ACHN (cell line): ENCODE measurements around the gene ITPRIPL2.

Experiments used
- DNase-seq: peaks from one replicate; pipeline ENCODE4 v3.0.0-alpha.2; 2015
- in situ Hi-C: cut with HindIII; loops from 2 replicates; pipeline ENCODE4 v1.10.0; 2017; ENCODE audit warnings: low sequenced_read_pairs, low pct_ligation_motif_present, low pct_unique_long_range_greater_than_20kb

Gene ITPRIPL2

DNA sequence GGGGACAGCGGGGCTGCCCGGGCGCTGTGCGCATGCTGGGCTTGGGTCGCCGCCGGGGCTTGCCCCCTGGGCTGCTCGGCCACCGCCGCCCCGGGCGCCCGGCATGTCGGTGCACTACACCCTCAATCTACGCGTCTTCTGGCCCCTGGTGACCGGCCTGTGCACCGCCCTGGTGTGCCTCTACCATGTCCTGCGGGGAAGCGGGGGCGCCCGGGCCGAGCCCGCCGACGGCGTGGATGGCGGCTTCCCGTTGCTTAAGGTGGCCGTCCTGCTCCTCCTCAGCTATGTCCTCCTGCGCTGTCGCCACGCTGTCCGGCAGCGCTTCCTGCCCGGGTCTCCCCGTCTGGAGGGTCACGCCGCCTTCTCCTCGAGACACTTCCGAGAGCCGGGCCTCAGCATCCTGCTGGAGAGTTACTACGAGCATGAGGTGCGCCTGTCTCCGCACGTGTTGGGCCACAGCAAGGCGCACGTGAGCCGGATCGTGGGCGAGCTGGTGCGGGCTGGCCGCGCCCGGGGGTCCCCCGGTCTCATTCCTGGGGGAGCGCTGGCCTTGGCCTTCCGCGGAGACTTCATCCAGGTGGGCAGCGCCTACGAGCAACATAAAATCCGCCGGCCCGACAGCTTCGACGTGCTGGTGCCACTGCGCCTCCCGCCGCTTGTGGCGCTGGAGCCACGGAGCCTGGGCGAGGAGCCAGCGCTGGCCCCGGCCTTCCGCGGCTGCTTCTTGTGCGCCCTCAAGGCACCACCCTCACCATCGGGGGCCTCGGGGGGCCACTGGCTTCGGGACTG is 789 bp downstream of the ITPRIPL2 start:
- in situ Hi-C loops, result no loop called here
- peak; percentile 55 for DNase-seq

GRCh38 chr16:19115148-19116021 is 1.6 kb downstream of the ITPRIPL2 start:
- in situ Hi-C loops, result no loop called here
- no peak for DNase-seq

- DNase-seq, result no peak
Observed at GRCh38 chr16:19116711-19117449, 3.1 kb downstream of the ITPRIPL2 start.

GRCh38 chr16:19118938-19119431 is 5.2 kb downstream of the ITPRIPL2 start:
- peak; percentile 91 for DNase-seq
- in situ Hi-C loops, result no loop called here

More at GRCh38 chr16:19116711-19117449, 3.1 kb downstream of the ITPRIPL2 start:
- in situ Hi-C loops, result no loop called here

- no peak for DNase-seq
- in situ Hi-C loops, result no loop called here
Observed at GRCh38 chr16:19119564-19119963, 5.8 kb downstream of the ITPRIPL2 start.

DNA sequence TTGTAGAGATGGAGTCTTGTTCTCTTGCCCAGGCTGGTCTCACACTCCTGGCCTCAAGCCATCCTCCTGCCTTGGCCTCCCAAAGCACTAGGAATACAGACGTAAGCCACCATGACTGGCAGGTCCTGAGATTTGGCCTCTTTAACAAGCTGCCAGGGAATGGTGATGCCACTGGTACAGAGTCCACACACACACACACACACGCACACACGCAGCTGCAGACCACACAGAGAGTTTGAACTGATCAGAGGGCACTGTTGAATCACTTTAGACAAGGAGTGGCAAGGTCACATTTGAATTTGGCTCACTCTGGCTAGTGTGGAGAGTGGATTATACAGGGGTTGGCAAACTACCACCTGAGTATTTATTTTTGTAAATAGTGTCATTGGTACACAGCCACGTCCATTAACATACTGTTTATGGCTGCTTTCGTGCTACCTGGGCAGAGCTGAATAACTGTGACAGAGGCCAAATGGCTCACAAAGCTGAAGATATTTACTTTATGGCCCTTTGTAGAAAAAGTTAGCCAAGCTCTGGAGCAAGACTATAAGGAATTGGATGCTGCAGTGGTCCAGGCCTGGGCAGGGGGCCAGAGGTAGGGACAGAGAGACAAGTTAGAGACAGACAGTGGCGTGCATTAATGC is 9.9 kb downstream of the ITPRIPL2 start:
- in situ Hi-C loops, result no loop called here
- no peak for DNase-seq

DNA sequence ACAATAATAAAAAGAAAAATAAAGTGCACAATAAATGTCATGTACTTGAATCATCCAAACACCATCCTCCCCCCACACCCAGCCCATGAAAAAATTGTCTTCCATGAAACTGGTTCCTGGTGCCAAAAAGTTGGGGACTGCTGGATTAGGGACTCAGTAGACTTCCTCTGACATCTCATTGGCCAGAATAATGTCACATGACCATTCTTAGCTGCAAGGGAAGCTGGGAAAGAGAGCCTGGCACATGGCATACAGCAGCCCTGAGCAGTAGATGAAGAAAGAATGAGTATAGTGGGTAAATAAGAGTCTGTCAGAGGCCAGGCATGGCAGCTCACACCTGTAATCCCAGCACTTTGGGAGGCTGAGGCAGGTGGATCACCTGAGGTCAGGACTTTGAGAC is 12.5 kb downstream of the ITPRIPL2 start:
- DNase-seq, result no peak
- in situ Hi-C loops, result no loop called here

- in situ Hi-C loops, result no loop called here
- no peak for DNase-seq
Observed at GRCh38 chr16:19127205-19127604, 13.4 kb downstream of the ITPRIPL2 start.

DNA sequence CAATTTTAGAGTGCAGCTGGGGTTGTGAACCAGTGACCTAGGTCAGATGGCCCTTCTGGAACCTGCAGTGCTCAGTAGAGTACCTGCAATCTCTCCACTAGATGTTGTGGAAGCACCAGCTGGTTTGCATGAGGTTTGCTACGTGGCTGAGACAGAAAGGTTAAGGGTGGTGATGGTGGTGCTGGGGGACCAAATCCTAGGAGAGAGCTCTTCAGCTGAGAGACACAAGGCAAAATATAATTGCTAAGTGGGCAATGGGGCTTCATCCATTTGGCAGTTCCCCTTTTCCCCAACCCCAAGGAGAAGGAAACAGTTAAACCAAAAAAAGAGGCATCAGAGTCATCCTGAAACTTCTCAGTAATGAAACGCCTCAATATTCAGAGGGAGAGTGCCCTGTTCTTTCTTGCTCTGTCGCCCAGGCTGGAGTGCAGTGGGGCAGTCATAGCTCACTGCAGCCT is 13.9 kb downstream of the ITPRIPL2 start:
- in situ Hi-C loops, result no loop called here
- no peak for DNase-seq

DNA sequence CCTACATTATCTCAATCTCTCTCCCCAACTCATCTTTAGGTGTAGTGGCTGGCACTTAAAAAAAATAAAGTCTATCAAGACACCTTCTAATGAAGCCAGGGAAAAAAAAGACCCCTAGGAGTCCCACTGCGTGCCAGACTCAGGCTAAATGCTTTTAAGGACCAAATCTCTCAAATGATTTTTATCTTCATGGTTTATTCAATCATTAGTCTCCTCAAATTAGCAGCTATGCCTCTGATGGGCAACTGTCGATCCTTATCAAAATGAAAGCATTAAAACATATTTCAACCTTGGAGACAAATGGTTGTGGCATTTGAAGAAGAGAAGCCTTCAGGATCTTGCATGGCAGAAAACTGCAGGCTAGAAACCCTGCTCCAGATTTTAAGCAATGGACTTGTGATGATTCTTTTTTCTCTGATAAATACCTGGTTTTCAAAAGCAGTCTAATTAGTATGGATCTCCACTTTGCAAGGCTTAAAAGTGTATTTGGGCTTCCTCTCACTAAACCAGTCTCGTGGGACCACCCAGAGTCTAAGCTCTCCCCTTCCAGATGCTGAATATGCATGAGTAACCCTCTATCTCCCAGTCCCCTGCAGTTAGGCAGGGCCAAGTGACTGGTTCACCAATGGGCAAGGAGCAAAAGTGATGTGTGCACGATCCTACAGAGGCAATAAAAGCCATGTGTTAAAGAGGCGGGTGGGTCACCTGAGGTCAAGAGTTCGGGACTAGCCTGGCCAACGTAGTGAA is 14.9 kb downstream of the ITPRIPL2 start:
- in situ Hi-C loops, result no loop called here
- DNase-seq, result no peak

DNA sequence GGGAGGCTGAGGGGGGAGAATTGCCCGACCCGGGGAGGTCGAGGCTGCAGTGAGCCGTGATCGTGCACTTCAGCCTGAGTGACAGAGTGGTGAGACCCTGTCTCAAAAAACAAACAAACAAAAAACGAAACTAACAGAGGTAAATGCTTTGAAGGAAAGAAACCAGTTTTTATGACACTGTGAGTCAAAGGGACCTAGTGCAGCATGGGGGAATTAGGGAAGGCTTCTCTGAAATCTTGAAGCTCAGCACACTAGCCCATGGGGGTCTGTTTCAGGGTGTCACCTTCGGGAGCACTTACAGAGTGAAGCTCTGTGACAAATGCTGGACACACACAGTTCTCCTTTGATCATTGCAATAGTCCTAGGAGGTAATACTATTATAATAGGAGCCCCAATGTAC is 16.6 kb downstream of the ITPRIPL2 start:
- DNase-seq, result no peak
- in situ Hi-C loops, result no loop called here

GRCh38 chr16:19130852-19131824 is 17.4 kb downstream of the ITPRIPL2 start:
- in situ Hi-C loops, result no loop called here
- DNase-seq, result peak; percentile 54

DNA sequence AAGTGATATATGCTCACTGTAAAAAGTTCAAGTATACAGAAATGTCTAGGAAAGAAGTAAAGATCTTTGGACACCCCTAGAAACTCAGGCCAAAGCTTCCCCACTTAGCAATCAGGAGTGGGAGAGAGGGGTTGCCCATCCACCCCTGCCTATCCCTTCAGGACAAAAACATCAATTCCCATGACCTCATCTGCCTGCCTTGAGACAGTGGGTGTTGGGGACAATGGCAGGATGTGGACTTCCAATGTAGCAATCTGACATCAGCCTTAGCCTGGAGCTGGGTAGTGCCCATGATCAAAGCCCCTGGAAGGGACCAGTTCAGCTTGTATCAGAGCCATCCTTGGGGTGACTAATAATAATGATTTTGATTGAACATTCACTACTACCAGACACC is 18.1 kb downstream of the ITPRIPL2 start:
- in situ Hi-C loops, result no loop called here
- DNase-seq, result no peak

DNA sequence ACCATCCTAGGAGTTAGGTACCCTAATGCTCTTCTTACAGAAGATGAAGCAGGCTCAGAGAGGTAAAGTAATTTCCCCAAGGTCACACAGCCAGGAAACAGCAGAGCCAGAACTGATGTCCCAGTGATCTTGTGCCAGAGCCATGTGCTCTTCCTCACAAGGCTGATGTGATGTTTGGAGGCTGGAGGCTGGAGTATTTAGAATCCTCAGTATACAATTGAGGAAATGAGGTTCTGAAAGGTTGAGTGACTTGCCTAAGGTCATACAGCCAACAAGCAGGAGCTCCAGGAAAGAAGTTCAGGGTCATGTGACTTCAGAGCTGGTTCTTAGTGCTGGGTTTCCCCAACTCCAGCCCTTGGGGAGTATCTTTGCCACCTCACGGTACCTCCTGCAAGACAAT is 18.5 kb downstream of the ITPRIPL2 start:
- DNase-seq, result no peak

GRCh38 chr16:19132898-19133297 is 19.1 kb downstream of the ITPRIPL2 start:
- no peak for DNase-seq

More for the DNA sequence above, 18.5 kb downstream of the ITPRIPL2 start:
- in situ Hi-C loops, result no loop called here

DNA sequence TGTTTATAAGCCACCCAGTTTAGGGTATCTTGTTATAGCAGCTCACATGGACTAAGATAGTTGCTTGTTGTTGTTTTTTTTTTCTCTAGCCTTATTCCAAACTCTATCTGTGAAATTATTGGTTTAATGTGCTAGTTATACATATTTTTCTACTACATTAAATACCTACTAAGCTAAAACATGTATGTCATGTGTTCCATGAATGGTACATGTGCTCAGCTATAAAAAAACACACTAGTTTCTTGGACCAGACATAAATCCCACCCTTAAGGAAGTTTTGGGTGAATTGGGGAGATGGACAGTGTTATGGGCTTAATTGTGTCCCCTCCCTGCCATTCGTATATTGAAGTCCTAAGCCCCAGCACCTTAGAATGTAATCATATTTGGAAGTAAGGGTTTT is 19.8 kb downstream of the ITPRIPL2 start:
- in situ Hi-C loops, result no loop called here
- no peak for DNase-seq

More at GRCh38 chr16:19132898-19133297, 19.1 kb downstream of the ITPRIPL2 start:
- in situ Hi-C loops, result no loop called here
